GM12878 (cell line): Measurements from ENCODE around the gene ZMYND12. TPM values are rescaled to one million over a fixed set of nuclear protein-coding genes. Genes with fewer than 3 reads are reported as not detected.

Experiments
- ATAC-seq: fragments of 200-7000 bp; cut with Tn5 transposase; 3 replicates; pipeline ENCODE4 v1.9.1; 2020; ENCODE audit warnings: mild to moderate bottlenecking, moderate library complexity
- BruUV-seq: library from RNA; stranded (reverse); fragments of 400-500 nt; replicated peaks from 2 replicates; lab custom pipeline; 2021; lab: Mats Ljungman, UMichigan
- CTCF ChIA-PET: fragments of 300-600 bp; sonication (Branson Sonifier 250); formaldehyde crosslinking; extraction: SDS; loops from one replicate; lab custom pipeline; 2021; ENCODE audit warnings: inconsistent platforms; lab: Yijun Ruan, JAX
- POLR2A ChIA-PET: fragments of 350-600 bp; formaldehyde crosslinking; extraction: SDS; loops from one replicate; lab custom pipeline; 2021; ENCODE audit warnings: inconsistent platforms; lab: Charles Lee
- RAD21 ChIA-PET: fragments of 300-600 bp; sonication (Branson Sonifier 250); formaldehyde crosslinking; loops from one replicate; lab custom pipeline; 2023; ENCODE audit warnings: antibody characterized with exemption; ENCODE audit not compliant: unreplicated experiment; lab: Charles Lee
- SMC1A ChIA-PET: fragments of 300-600 bp; sonication (Branson Sonifier 250); formaldehyde crosslinking; loops from one replicate; lab custom pipeline; 2023; ENCODE audit not compliant: unreplicated experiment, uncharacterized antibody; lab: Charles Lee
- DNase-seq: peaks from one replicate; pipeline ENCODE4 v3.0.0-alpha.2; 2011; ENCODE audit warnings: low read depth, low spot score
- FAIRE-seq: peaks from 3 replicates; lab custom pipeline; 2011; peaks lifted over from hg19 to GRCh38; lab: Jason Lieb, UNC
- H2AFZ ChIP-seq: 2 replicates; pipeline ENCODE4 v1.6.0; 2011; ENCODE audit warnings: low read depth, low read length, control low read depth; ENCODE audit not compliant: control insufficient read depth
- H3K27ac ChIP-seq: 2 replicates; pipeline ENCODE4 v1.5.1; 2011; ENCODE audit warnings: control low read depth; ENCODE audit not compliant: control insufficient read depth, insufficient read depth
- H3K27me3 ChIP-seq, 2 experiments: replicated peaks in 1 of 2; 2 replicates each; pipeline versions ENCODE4 v1.6.0 to v1.6.1; 2011; ENCODE audit warnings: low read length in 1 of 2; ENCODE audit not compliant: control insufficient read depth in 2 of 2, insufficient read depth in 2 of 2
- H3K36me3 ChIP-seq, 2 experiments: 2 replicates each; pipeline ENCODE4 v1.5.1; 2011; ENCODE audit warnings: low read length in 1 of 2; ENCODE audit not compliant: control insufficient read depth in 2 of 2, insufficient read depth in 2 of 2
- H3K4me1 ChIP-seq: 2 replicates; pipeline ENCODE4 v1.6.1; 2011; ENCODE audit warnings: mild to moderate bottlenecking, low read length, moderate library complexity, mixed read lengths; ENCODE audit not compliant: control insufficient read depth, insufficient read depth
- H3K4me2 ChIP-seq: 2 replicates; pipeline ENCODE4 v1.6.0; 2011; ENCODE audit warnings: control low read depth; ENCODE audit not compliant: control insufficient read depth, insufficient read depth
- H3K4me3 ChIP-seq: fragments of 200-600 bp; sonication (generic); 2 replicates; pipeline ENCODE4 v1.5.1; 2016
- H3K79me2 ChIP-seq: 2 replicates; pipeline ENCODE4 v1.6.0; 2011; ENCODE audit warnings: low read length; ENCODE audit not compliant: control insufficient read depth, insufficient read depth
- H3K9ac ChIP-seq: 2 replicates; pipeline ENCODE4 v1.8.0; 2011; ENCODE audit warnings: low read length, control low read depth, mixed read lengths; ENCODE audit not compliant: control insufficient read depth, insufficient read depth
- H3K9me3 ChIP-seq: replicated peaks from 3 replicates; pipeline ENCODE4 v1.5.1; 2011; ENCODE audit warnings: mild to moderate bottlenecking, low read length; ENCODE audit not compliant: control insufficient read depth, insufficient read depth
- H4K20me1 ChIP-seq: 2 replicates; pipeline ENCODE4 v1.6.0; 2011; ENCODE audit not compliant: control insufficient read depth, insufficient read depth
- BHLHE40 ChIP-seq, 2 experiments: fragments of 450-650 bp in 1 of 2; IDR thresholded peaks; 2 replicates each; pipeline ENCODE4 v1.6.1; 2011 to 2017; ENCODE audit warnings: low read depth in 2 of 2, borderline replicate concordance in 1 of 2, improper control_type of control experiment in 1 of 2, low read length in 1 of 2, mild to moderate bottlenecking in 1 of 2
- CBX3 ChIP-seq: fragments of 200-600 bp; sonication (generic); IDR thresholded peaks from 2 replicates; pipeline ENCODE4 v1.6.1; 2016; ENCODE audit warnings: low read depth, borderline replicate concordance
- CTCF ChIP-seq, 3 experiments: IDR thresholded peaks in 2 of 3; conservative IDR thresholded peaks in 1 of 3; 2 replicates each; pipeline ENCODE4 v1.5.1; 2011; ENCODE audit warnings: low read depth in 3 of 3, low read length in 3 of 3, mild to moderate bottlenecking in 3 of 3, control low read depth in 2 of 3, moderate library complexity in 2 of 3, inconsistent platforms in 1 of 3, mixed read lengths in 1 of 3; ENCODE audit not compliant: control insufficient read depth in 2 of 3, insufficient read depth in 1 of 3; ENCODE audit errors: extremely low read depth in 1 of 3
- ETV6 ChIP-seq, 2 experiments: fragments of 450-650 bp in 1 of 2; IDR thresholded peaks in 1 of 2; conservative IDR thresholded peaks in 1 of 2; 2 replicates each; pipeline ENCODE4 v1.6.1; 2014; ENCODE audit warnings: antibody characterized with exemption in 1 of 2, borderline replicate concordance in 1 of 2, low read depth in 1 of 2, mild to moderate bottlenecking in 1 of 2, moderate library complexity in 1 of 2
- FOXK2 ChIP-seq: fragments of 450-650 bp; IDR thresholded peaks from 2 replicates; pipeline ENCODE4 v1.6.1; 2017; ENCODE audit warnings: mild to moderate bottlenecking, moderate library complexity
- GABPA ChIP-seq: IDR thresholded peaks from 2 replicates; pipeline ENCODE4 v1.6.1; 2014; ENCODE audit warnings: antibody characterized with exemption, low read depth, mild to moderate bottlenecking, inconsistent platforms
- HDAC6 ChIP-seq: fragments of 200-600 bp; sonication (generic); IDR thresholded peaks from one replicate; pipeline ENCODE4 v1.8.0; 2017; ENCODE audit warnings: antibody characterized with exemption; ENCODE audit not compliant: unreplicated experiment
- IKZF2 ChIP-seq, 2 experiments: fragments of 450-650 bp; IDR thresholded peaks; 2 replicates each; pipeline ENCODE4 v1.6.1; 2017; ENCODE audit warnings: mild to moderate bottlenecking in 2 of 2, moderate library complexity in 2 of 2
- IRF3 ChIP-seq: fragments of 450-650 bp; IDR thresholded peaks from 2 replicates; pipeline ENCODE4 v1.6.1; 2014; ENCODE audit warnings: mild to moderate bottlenecking
- NRF1 ChIP-seq: conservative IDR thresholded peaks from 2 replicates; pipeline ENCODE4 v1.6.1; 2011; ENCODE audit warnings: mild to moderate bottlenecking, low read depth, low read length, improper control_type of control experiment
- SP1 ChIP-seq: IDR thresholded peaks from one replicate; pipeline ENCODE4 v1.6.1; 2011; ENCODE audit warnings: low read depth, low read length
- SPI1 ChIP-seq: IDR thresholded peaks from 2 replicates; pipeline ENCODE4 v1.6.1; 2011; ENCODE audit warnings: low read depth, mild to moderate bottlenecking, low read length, moderate library complexity, borderline replicate concordance; ENCODE audit not compliant: insufficient read depth
- USF1 ChIP-seq: IDR thresholded peaks from 2 replicates; pipeline ENCODE4 v1.6.1; 2011; ENCODE audit warnings: borderline replicate concordance, low read depth, mild to moderate bottlenecking, moderate library complexity, mixed read lengths, low read length; ENCODE audit not compliant: insufficient read depth; ENCODE audit errors: extremely low read length
- USF2 ChIP-seq: IDR thresholded peaks from 2 replicates; pipeline ENCODE4 v1.6.1; 2011; ENCODE audit warnings: low read depth, low read length, improper control_type of control experiment, borderline replicate concordance
- ZNF592 ChIP-seq: fragments of 450-650 bp; IDR thresholded peaks from 2 replicates; pipeline ENCODE4 v1.6.1; 2017; ENCODE audit warnings: mild to moderate bottlenecking, moderate library complexity
- WGBS: methylation state at CpG from one replicate; pipeline ENCODE4 v1.1.6; 2016; ENCODE audit warnings: low lambda C conversion rate; ENCODE audit not compliant: insufficient replicate concordance, insufficient coverage; ENCODE audit errors: missing lambda C conversion rate; 5-methylcytosine and 5-hydroxymethylcytosine counted together
- in situ Hi-C: fragments of 300-500 bp; cut with MboI; formaldehyde crosslinking; loops from 9 replicates; pipeline ENCODE4 v1.14.3; 2018; ENCODE audit warnings: mixed read lengths
- intact Hi-C: fragments of 100-400 bp; cut with micrococcal nuclease; formaldehyde crosslinking; loops from one replicate; pipeline ENCODE4 v1.14.2; 2022; ENCODE audit not compliant: unreplicated experiment
- polyA plus RNA-seq, 11 experiments: library from polyadenylated mRNA; depleted of rRNA in 4 of 11; unstranded in 6 of 11; stranded (reverse) in 5 of 11; fragments of >200 nt; fragmentation: Nextera tagmentation in 4 of 11; fragmentation: Illumina TruSeq in 1 of 11; extraction: Ambion mirVana in 4 of 11; extraction: Trizol in 1 of 11; gene quantifications; 1 replicate in 1 of 11; 2 replicates in 10 of 11; pipeline versions ENCODE4 v1.2.1 to v1.2.3, GENCODE V29; 2011 to 2016; ENCODE audit warnings: inconsistent platforms in 2 of 11, missing spikeins in 2 of 11, low read depth in 1 of 11
- total RNA-seq, 4 experiments: library from RNA; depleted of rRNA in 3 of 4; stranded (reverse); fragments of >200 nt in 3 of 4; fragmentation: Illumina TruSeq in 1 of 4; extraction: Trizol in 1 of 4; gene quantifications; 2 replicates each; pipeline versions ENCODE4 v1.2.1 to v1.2.3, GENCODE V29; 2013 to 2021

ZMYND12 gene
- total and polyA plus RNA-seq, 10 of the 15 experiments (the other 5 are each of a cell fraction or from before 2014, with no cell fraction given), result 0.26 to 1.4 (median 0.67) TPM

GRCh38 chr1:42479621-42480020 is 23.8 kb upstream of the ZMYND12 start:
- H2AFZ ChIP-seq, result no peak overlapping the region
- FAIRE-seq, result no peak
- SMC1A ChIA-PET, result no interaction called here
- RAD21 ChIA-PET, result no interaction called here
- no peak for DNase-seq
- no TSS peak for BruUV-seq
- POLR2A ChIA-PET, result no interaction called here
- no peaks in the 10 kb centered on the region for H3K4me1 ChIP-seq
- intact Hi-C loops, result no loop called here
- peak; percentile 82 for ATAC-seq
- H3K27ac ChIP-seq, result no peak overlapping the region
- H3K4me2 ChIP-seq, result no peak overlapping the region
- H4K20me1 ChIP-seq, result no peaks in the 10 kb centered on the region
- CTCF ChIA-PET, result no interaction called here
- no peak overlapping the region for H3K9ac ChIP-seq
- in situ Hi-C loops, result no loop called here
- no peaks in the 10 kb centered on the region for H3K27me3 ChIP-seq
- no peaks in the 10 kb centered on the region for H3K79me2 ChIP-seq
- no peaks in the 10 kb centered on the region for H3K9me3 ChIP-seq
- no peak overlapping the region for H3K4me3 ChIP-seq
- 43% methylated on average over 4 of the region's 4 CpGs for WGBS
- H3K36me3 ChIP-seq, result no peaks in the 10 kb centered on the region
- no peak for TF ChIP-seq IRF3
- TF ChIP-seq IKZF2 (IDR thresholded peaks at IDR 0.05), result no peak
- TF ChIP-seq HDAC6, result no peak
- TF ChIP-seq USF2, result no peak
- no peak for TF ChIP-seq GABPA
- no peak for TF ChIP-seq USF1
- TF ChIP-seq BHLHE40 (IDR thresholded peaks at IDR 0.05; ENCODE audit: borderline replicate concordance in 1 of 2, low read depth in 2 of 2, low read length in 1 of 2), result no peak
- 0 out of 2 replicates have a peak, but pooled peaks have one; percentile 28 for TF ChIP-seq SPI1
- TF ChIP-seq CTCF (IDR thresholded peaks at IDR 0.05 in 2 of 3, conservative IDR thresholded peaks at IDR 0.05 in 1 of 3; ENCODE audit: control insufficient read depth in 2 of 3, extremely low read depth in 1 of 3, insufficient read depth in 1 of 3, low read depth in 3 of 3, low read length in 3 of 3), result peak; percentile 7 to 35 (median 25); a peak in 2 of 6 replicates
- no peak for TF ChIP-seq ETV6 (conservative IDR thresholded peaks at IDR 0.05 in 1 of 2, IDR thresholded peaks at IDR 0.05 in 1 of 2; ENCODE audit: borderline replicate concordance in 1 of 2, low read depth in 1 of 2)
- no peak for TF ChIP-seq CBX3
- TF ChIP-seq ZNF592, result no peak
- no peak for TF ChIP-seq NRF1
- TF ChIP-seq SP1, result no peak
- no peak for TF ChIP-seq FOXK2
